HT1080 (cell line): Measurements from ENCODE around the gene CD151. TPM values are rescaled to one million over a fixed set of nuclear protein-coding genes. Genes with fewer than 3 reads are reported as not detected.

ENCODE experiments used
- DNase-seq: peaks from one replicate; pipeline ENCODE4 v3.0.0-alpha.2; 2015; ENCODE audit warnings: low read depth
- total RNA-seq: library from RNA; depleted of rRNA; stranded (reverse); fragments of >200 nt; shearing (Covaris generic); gene quantifications from 2 replicates; pipeline ENCODE4 v1.2.3, GENCODE V29; 2014

Gene CD151
- total RNA-seq, 1 experiment from 2014 or later, result 506 TPM

DNA sequence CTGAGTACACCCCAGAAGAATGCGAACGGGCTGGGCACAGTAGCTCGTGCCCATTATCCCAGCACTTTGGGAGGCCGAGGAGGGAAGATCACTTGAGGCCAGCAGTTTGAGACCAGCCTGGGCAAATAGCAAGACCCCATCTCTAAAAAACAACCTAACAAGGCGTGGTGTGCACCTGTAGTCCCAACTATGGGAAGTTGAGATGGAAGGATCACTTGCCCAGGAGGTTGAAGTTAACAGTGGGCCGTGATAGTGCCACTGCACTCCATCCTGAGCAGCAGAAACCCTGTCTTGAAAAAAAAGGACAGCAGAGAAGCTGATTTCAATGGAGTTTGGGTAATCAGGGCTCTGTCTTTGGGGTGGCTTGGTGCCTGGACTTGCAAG lies 19.7 kb upstream of the CD151 start:
- no peak for DNase-seq

GRCh38 chr11:813456-814096 lies 19.2 kb upstream of the CD151 start:
- no peak for DNase-seq

GRCh38 chr11:815675-816432 lies 16.9 kb upstream of the CD151 start:
- DNase-seq, result no peak

DNA sequence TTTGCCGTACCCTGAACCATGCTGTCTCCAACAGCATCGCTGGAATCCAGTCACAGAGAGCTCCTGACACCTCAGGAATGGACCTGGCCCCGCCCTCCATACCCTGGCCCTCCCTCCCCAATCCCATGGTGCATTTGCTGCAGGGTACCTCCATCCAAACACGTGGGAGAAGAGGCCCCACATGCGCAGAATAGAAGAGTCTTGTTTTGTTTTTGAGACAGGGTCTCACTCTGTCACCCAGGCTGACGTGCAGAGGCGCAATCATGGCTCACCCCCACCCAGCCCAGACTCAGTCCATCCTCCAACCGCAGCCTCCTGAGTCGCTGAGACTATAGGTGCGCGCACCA lies 16.3 kb upstream of the CD151 start:
- DNase-seq, result no peak

DNA sequence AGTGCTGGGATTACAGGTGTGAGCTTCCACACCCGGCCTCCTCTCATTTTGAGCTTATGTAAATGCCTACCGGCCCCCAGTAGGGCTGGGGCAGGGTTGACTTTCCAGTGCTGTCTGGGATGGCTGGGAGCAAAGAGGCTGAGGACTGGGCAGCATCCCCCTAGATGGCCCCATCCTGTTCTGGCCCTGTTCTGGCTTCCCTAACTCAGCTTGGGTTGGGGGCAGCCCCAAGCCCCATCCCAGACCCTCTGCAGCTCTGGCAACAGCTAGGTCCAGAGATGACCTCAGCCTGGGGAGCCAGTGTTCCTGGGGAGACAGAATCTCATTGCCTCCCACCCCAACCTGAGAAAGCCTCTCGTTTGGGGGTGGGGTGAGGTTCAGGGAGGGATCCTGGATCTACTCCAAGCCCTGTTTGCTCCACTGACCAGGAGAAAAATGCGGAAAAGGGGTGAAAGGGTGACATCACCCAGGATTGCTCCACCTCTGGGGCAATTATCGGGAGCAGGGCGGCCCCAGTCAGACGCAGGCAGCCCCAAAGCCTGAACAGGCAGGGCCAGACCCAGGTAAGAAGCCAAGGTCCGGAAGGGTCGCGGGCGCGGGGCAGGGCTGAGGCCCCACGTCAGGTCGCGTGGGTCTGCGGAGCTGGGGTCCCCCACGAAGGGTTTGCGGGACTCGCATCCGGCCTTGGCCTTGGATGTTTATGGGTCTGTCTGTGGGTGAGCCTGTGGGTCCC lies 14.2 kb upstream of the CD151 start, which contains the start of gene PNPLA2:
Gene PNPLA2 (plus strand): TSS at position 519 of the 733 bp plus-strand sequence. CDS start 805 bp downstream, outside the sequence.
- no peak for DNase-seq

GRCh38 chr11:819129-819931 lies 13.4 kb upstream of the CD151 start:
- peak; percentile 74 for DNase-seq

DNA sequence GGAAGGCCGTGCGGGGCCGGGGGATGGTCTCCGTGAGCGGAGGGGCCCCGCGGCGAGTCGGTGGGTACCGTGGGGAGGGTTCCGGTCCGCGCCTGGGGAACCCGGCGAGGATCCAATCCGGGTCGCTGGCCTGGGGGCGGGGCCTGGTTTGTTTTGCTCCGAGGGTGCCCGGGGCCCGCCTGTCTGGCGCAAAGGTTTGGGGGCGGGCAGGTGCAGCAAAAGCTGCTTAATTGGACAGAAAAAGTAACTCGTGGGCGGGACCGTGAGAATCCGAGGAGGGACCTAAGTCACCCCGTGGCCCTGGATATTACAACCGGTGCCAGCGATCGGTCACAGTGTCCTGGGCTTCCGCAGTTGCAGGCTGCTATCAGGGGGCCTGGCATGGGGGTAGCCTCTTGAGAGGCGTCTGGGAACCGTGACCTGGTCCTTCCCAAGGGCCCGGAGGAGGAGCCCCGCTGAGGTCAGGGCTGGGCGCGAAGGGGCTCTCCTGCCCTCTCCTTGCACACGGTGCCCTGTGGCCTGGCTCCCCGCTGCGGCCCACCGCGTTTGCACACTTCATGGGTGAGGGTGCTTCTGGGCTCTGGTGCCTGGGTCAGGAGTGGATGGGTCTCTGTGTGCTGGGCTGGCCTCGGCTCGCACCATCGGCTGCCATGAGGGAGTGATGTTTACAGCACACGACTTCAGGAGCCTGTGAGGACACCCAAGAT lies 12.7 kb upstream of the CD151 start:
- DNase-seq, result peak; percentile 85

DNA sequence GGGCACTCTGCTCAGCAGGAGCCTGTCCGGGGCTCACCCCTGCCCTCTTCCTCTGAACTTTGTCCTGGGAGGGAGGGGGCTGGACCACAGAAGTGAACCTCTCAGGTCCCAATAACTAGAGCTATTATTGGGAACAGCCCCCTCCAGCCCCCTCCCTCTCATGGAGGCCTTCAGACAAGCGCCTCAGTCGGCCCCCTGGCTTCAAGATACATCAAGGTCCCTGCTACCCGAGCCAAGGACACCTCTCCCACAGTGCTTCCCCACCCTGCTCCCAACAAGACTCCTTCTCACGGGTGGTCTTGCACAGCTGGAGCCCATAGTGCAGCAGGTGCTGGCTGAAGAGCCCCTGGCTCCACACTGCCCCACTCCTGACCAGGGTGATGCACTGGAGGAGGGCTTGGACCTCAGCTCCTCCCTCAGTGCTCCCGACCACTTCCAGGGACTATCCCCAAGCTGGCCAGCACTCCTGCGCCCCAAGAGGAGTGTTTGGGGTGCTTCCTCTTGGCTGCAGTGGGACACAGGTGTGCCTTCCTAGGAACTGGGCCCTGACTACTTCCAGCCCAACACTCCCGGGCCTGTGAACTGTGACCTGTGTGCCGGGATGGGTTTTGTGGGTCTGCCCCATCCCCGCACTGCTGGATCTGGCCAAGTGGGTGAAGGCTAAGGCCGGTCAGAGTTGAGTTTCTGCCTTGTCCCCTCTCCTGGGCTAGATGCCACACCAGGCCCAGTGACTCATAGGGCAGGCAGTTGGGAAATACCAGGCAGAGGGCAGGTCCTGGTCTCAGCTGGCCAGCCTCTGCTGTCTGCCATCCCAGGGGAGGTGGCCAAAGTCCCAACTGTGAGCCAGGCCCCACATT lies 11.9 kb upstream of the CD151 start:
- DNase-seq, result peak; percentile 68

DNA sequence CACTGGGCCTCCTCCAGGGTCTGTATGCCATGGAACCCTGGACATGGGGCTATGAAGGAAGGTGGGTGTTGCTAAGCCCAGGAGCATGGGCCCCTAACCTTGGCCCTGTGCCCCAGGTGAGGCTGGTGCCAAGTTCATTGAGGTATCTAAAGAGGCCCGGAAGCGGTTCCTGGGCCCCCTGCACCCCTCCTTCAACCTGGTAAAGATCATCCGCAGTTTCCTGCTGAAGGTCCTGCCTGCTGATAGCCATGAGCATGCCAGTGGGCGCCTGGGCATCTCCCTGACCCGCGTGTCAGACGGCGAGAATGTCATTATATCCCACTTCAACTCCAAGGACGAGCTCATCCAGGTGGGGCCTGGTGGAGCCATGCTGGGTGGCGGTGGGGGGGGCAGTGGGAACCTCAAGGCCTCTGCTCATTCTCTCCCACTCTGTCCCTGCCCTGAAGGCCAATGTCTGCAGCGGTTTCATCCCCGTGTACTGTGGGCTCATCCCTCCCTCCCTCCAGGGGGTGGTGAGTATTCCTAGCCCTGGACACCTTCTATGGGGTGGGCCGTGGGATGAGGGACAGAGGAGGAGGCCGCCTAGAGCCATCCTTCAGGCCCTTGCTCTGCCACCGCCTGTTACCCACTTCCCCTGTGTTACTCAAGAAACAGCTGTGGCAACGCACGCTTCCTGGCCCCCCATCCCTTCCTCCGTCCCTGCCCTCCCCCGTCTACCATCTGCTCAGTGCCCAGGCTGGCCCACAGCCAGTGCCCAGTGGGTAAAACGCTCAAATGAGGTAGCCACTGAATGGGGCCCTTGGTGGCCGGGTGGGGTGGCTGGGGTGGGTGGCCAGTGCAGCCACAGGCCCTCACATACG lies 11.0 kb upstream of the CD151 start:
- DNase-seq, result no peak

- no peak for DNase-seq
These were observed 9.1 kb upstream of the CD151 start for GRCh38 chr11:823441-824291.

- DNase-seq, result no peak
These were observed 8.4 kb upstream of the CD151 start for GRCh38 chr11:824292-824880.

DNA sequence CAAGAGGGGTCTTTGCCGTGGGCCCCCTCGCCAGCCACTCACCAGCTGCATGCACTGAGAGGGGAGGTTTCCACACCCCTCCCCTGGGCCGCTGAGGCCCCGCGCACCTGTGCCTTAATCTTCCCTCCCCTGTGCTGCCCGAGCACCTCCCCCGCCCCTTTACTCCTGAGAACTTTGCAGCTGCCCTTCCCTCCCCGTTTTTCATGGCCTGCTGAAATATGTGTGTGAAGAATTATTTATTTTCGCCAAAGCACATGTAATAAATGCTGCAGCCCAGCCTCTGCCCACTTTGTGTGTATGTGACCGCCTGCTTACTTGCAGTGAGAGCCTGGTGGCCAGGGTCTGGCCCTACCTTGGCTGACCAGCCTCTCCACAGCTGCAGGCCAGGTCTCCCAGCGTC lies 7.8 kb upstream of the CD151 start:
- DNase-seq, result no peak

GRCh38 chr11:825366-826226 lies 7.2 kb upstream of the CD151 start:
- no peak for DNase-seq

DNA sequence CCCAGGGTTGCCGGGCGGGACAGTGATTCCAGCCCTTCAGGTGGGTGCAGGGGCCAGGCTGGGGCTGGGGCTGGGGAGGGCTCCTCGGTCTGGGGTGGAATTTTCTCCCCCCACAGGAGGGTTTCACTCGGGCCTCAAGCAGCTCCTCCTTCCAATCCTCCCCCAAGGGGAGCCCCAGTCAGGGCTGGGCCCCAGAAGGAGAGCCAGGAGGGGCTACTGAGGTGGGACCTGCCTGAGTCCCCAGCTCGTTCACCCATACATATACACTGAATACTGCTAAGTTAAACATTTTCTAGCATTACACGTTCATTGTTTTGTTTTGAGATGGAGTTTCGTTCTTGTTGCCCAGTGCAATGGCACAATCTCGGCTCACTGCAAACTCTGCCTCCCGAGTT lies 6.5 kb upstream of the CD151 start:
- no peak for DNase-seq

GRCh38 chr11:826836-827145 lies 6.0 kb upstream of the CD151 start:
- DNase-seq, result no peak

- no peak for DNase-seq
These were observed 5.4 kb upstream of the CD151 start for GRCh38 chr11:827146-827896.
